K562 (cell line): Measurements from ENCODE around the gene LZTS2. TPM values are rescaled to one million over a fixed set of nuclear protein-coding genes. Genes with fewer than 3 reads are reported as not detected.

Experiments
- ATAC-seq: fragments of 200-7000 bp; cut with Tn5 transposase; 3 replicates; pipeline ENCODE4 v1.9.1; 2020; ENCODE audit warnings: moderate library complexity
- BruUV-seq: library from RNA; stranded (reverse); fragments of 400-500 nt; replicated peaks from 2 replicates; lab custom pipeline; 2021; lab: Mats Ljungman, UMichigan
- CTCF ChIA-PET: fragments of 300-600 bp; formaldehyde crosslinking; extraction: SDS; loops from one replicate; lab custom pipeline; 2021; ENCODE audit warnings: low intra/inter-chr PET ratio; lab: Yijun Ruan, JAX
- POLR2A ChIA-PET: fragments of 300-600, 350-650 bp; sonication (Branson Sonifier 250); formaldehyde crosslinking; extraction: SDS; loops from one replicate; lab custom pipeline; 2021; ENCODE audit warnings: antibody characterized with exemption, inconsistent platforms; lab: Yijun Ruan, JAX
- DNase-seq, 4 experiments: peaks; one replicate each; pipeline versions ENCODE4 v3.0.0 to v3.0.0-alpha.2; 2011 to 2018; ENCODE audit warnings: low spot score in 3 of 4, mixed read lengths in 3 of 4; ENCODE audit errors: extremely low read depth in 1 of 4
- FAIRE-seq: peaks from 2 replicates; lab custom pipeline; 2011; peaks lifted over from hg19 to GRCh38; lab: Jason Lieb, UNC
- H2AFZ ChIP-seq: 2 replicates; pipeline ENCODE4 v1.6.0; 2011; ENCODE audit warnings: low read depth, low read length, control low read depth, inconsistent platforms
- H3K27ac ChIP-seq: fragments of 200-600 bp; 3 replicates; pipeline ENCODE4 v1.8.0; 2011; ENCODE audit warnings: low read depth, mild to moderate bottlenecking, control low read depth, inconsistent platforms, low read length, moderate library complexity, mixed read lengths; ENCODE audit errors: extremely low read depth
- H3K27me3 ChIP-seq, 2 experiments: fragments of 300-600 bp in 1 of 2; 2 replicates in 1 of 2; 3 replicates in 1 of 2; pipeline versions ENCODE4 v1.6.0 to v1.8.0; 2011; ENCODE audit warnings: inconsistent platforms in 2 of 2, low read length in 2 of 2, mild to moderate bottlenecking in 1 of 2, mixed read lengths in 1 of 2, moderate library complexity in 1 of 2; ENCODE audit not compliant: control insufficient read depth in 2 of 2, insufficient read depth in 2 of 2
- H3K36me3 ChIP-seq: fragments of 300-600 bp; 3 replicates; pipeline ENCODE4 v1.8.0; 2011; ENCODE audit warnings: mild to moderate bottlenecking, low read length, inconsistent platforms; ENCODE audit not compliant: control insufficient read depth, insufficient read depth
- H3K4me1 ChIP-seq, 2 experiments: fragments of 200-600 bp in 1 of 2; replicated peaks in 1 of 2; 2 replicates in 1 of 2; 3 replicates in 1 of 2; pipeline versions ENCODE4 v1.5.1 to v1.8.0; 2011; ENCODE audit warnings: inconsistent platforms in 2 of 2, low read length in 2 of 2, mild to moderate bottlenecking in 1 of 2, mixed read lengths in 1 of 2, moderate library complexity in 1 of 2; ENCODE audit not compliant: control insufficient read depth in 2 of 2, insufficient read depth in 2 of 2
- H3K4me2 ChIP-seq: 2 replicates; pipeline ENCODE4 v1.6.1; 2011; ENCODE audit warnings: low read length, control low read depth, inconsistent platforms, mixed read lengths; ENCODE audit not compliant: insufficient read depth
- H3K4me3 ChIP-seq: fragments of 200-600 bp; sonication (generic), shearing (Covaris generic); 2 replicates; pipeline ENCODE4 v1.5.1; 2016; ENCODE audit warnings: control low read depth, inconsistent platforms
- H3K79me2 ChIP-seq: fragments of 200-600 bp; 3 replicates; pipeline ENCODE4 v1.8.0; 2011; ENCODE audit warnings: low read length, inconsistent platforms; ENCODE audit not compliant: control insufficient read depth, insufficient read depth
- H3K9ac ChIP-seq, 2 experiments: 2 replicates each; pipeline versions ENCODE4 v1.6.0 to v1.6.1; 2011; ENCODE audit warnings: low read depth in 2 of 2, low read length in 2 of 2, control low read depth in 1 of 2, inconsistent platforms in 1 of 2, mild to moderate bottlenecking in 1 of 2, mixed read lengths in 1 of 2; ENCODE audit not compliant: insufficient read depth in 1 of 2
- H3K9me1 ChIP-seq: one replicate; pipeline ENCODE4 v1.6.0; 2011; ENCODE audit warnings: inconsistent platforms, mild to moderate bottlenecking, low read length, moderate library complexity; ENCODE audit not compliant: control insufficient read depth, insufficient read depth
- H3K9me3 ChIP-seq: replicated peaks from 2 replicates; pipeline ENCODE4 v1.5.1; 2011; ENCODE audit warnings: low read depth, low read length, inconsistent platforms; ENCODE audit not compliant: control insufficient read depth, insufficient read depth
- H4K20me1 ChIP-seq: replicated peaks from 2 replicates; pipeline ENCODE4 v1.6.1; 2011; ENCODE audit warnings: low read length, inconsistent platforms, mixed read lengths; ENCODE audit not compliant: control insufficient read depth, insufficient read depth
- ATF2 ChIP-seq: sonication (generic); formaldehyde crosslinking; IDR thresholded peaks from 2 replicates; pipeline ENCODE4 v1.8.1; 2022; ENCODE audit warnings: missing genetic modification reagents
- CHAMP1 ChIP-seq: fragments of 450-650 bp; IDR thresholded peaks from 2 replicates; pipeline ENCODE4 v1.6.1; 2016; ENCODE audit warnings: mild to moderate bottlenecking
- FOXO4 ChIP-seq: fragments of 450-650 bp; formaldehyde crosslinking; IDR thresholded peaks from 2 replicates; pipeline ENCODE4 v1.4.0; 2020; ENCODE audit warnings: mild to moderate bottlenecking, moderate library complexity
- HOMEZ ChIP-seq: fragments of 250-450 bp; sonication (Bioruptor Pico); IDR thresholded peaks from 2 replicates; pipeline ENCODE4 v1.4.0; 2020; ENCODE audit warnings: mild to moderate bottlenecking, moderate library complexity
- MED1 ChIP-seq: sonication (generic); formaldehyde crosslinking; IDR thresholded peaks from 2 replicates; pipeline ENCODE4 v1.8.1; 2023; ENCODE audit warnings: missing genetic modification reagents, borderline replicate concordance
- MTA1 ChIP-seq: fragments of 450-650 bp; IDR thresholded peaks from 2 replicates; pipeline ENCODE4 v1.6.1; 2017; ENCODE audit warnings: borderline replicate concordance
- NFRKB ChIP-seq: fragments of 450-650 bp; IDR thresholded peaks from 2 replicates; pipeline ENCODE4 v1.6.1; 2016; ENCODE audit warnings: low read depth
- RFX1 ChIP-seq: fragments of 450-650 bp; IDR thresholded peaks from 2 replicates; pipeline ENCODE4 v1.6.1; 2016; ENCODE audit warnings: mild to moderate bottlenecking, moderate library complexity
- RUNX1 ChIP-seq: sonication (generic); IDR thresholded peaks from 2 replicates; pipeline ENCODE4 v1.6.1; 2016; ENCODE audit warnings: antibody characterized with exemption, low read depth
- SAP30 ChIP-seq: fragments of 200-600 bp; sonication (generic); IDR thresholded peaks from 2 replicates; pipeline ENCODE4 v1.6.1; 2012; ENCODE audit warnings: borderline replicate concordance, low read depth, mild to moderate bottlenecking, moderate library complexity, low read length, control low read depth, inconsistent platforms; ENCODE audit not compliant: insufficient read depth, poor library complexity, severe bottlenecking
- ZNF24 ChIP-seq: fragments of 450-650 bp; IDR thresholded peaks from 2 replicates; pipeline ENCODE4 v1.6.1; 2016
- WGBS: fragments of 100-300 bp; shearing (Covaris generic); methylation state at CpG from one replicate; pipeline ENCODE4 v1.1.6; 2016; ENCODE audit warnings: low coverage, mixed read lengths; ENCODE audit not compliant: insufficient coverage; ENCODE audit errors: missing lambda C conversion rate; 5-methylcytosine and 5-hydroxymethylcytosine counted together
- in situ Hi-C: fragments of 300-500 bp; cut with MboI; formaldehyde crosslinking; loops from 4 replicates; pipeline ENCODE4 v1.15.0; 2018; ENCODE audit warnings: inconsistent platforms, mixed read lengths
- intact Hi-C: fragments of 100-400 bp; cut with micrococcal nuclease; formaldehyde crosslinking; loops from 2 replicates; pipeline ENCODE4 v1.14.2; 2022
- polyA plus RNA-seq, 8 experiments: library from polyadenylated mRNA; depleted of rRNA in 4 of 8; stranded (reverse) in 5 of 8; unstranded in 3 of 8; fragments of >200 nt; fragmentation: Nextera tagmentation in 2 of 8; fragmentation: Illumina TruSeq in 1 of 8; extraction: Ambion mirVana in 2 of 8; extraction: Trizol in 1 of 8; gene quantifications; 2 replicates each; pipeline versions ENCODE4 v1.2.1 to v1.2.3, GENCODE V29; 2011 to 2014; ENCODE audit warnings: inconsistent platforms in 1 of 8, missing spikeins in 1 of 8
- total RNA-seq, 7 experiments: library from RNA; depleted of rRNA in 6 of 7; stranded (reverse); fragments of >200 nt in 6 of 7; fragmentation: Illumina TruSeq in 2 of 7; extraction: Trizol in 2 of 7; gene quantifications; 2 replicates each; pipeline versions ENCODE4 v1.2.1 to v1.2.3, GENCODE V29; 2011 to 2021; ENCODE audit warnings: low replicate concordance in 1 of 7

LZTS2 gene
- total and polyA plus RNA-seq, 9 of the 15 experiments (the other 6 are each of a cell fraction or from before 2014, with no cell fraction given) = 0.23 to 42.5 (median 14.7) TPM

- H3K9ac ChIP-seq = no peak overlapping the region
- no peak for FAIRE-seq
- intact Hi-C loops = no loop called here
- H2AFZ ChIP-seq = no peak overlapping the region
- WGBS = 8% methylated on average over 8 of the region's 11 CpGs
- no peak for DNase-seq
- H3K36me3 ChIP-seq = no peaks in the 10 kb centered on the region
- no peaks in the 10 kb centered on the region for H3K9me3 ChIP-seq
- no peak overlapping the region for H3K4me2 ChIP-seq
- CTCF ChIA-PET = no interaction called here
- H3K79me2 ChIP-seq = no peaks in the 10 kb centered on the region
- H3K27ac ChIP-seq = no peak overlapping the region
- BruUV-seq = no TSS peak
- H3K4me1 ChIP-seq = peaks cover 0 to 13% of the 10 kb centered on the region in 2 experiments; a peak in 3 of 5 replicates
- in situ Hi-C loops = no loop called here
- POLR2A ChIA-PET = no interaction called here
- no peaks in the 10 kb centered on the region for H4K20me1 ChIP-seq
- H3K9me1 ChIP-seq = no peaks in the 10 kb centered on the region
- no peak for ATAC-seq
- H3K27me3 ChIP-seq = no peaks in the 10 kb centered on the region
- TF ChIP-seq MED1 (CRISPR knock-in tag) = no peak
- no peak for TF ChIP-seq CHAMP1
- TF ChIP-seq SAP30 = no peak
- no peak for TF ChIP-seq ZNF24
- no peak for TF ChIP-seq NFRKB
- TF ChIP-seq ATF2 = no peak
- no peak for TF ChIP-seq MTA1
- TF ChIP-seq RFX1 = no peak
- no peak for TF ChIP-seq FOXO4 (CRISPR knock-in tag)
- TF ChIP-seq HOMEZ (CRISPR knock-in tag) = no peak
- no peak for TF ChIP-seq RUNX1
- H3K4me3 ChIP-seq = no peak overlapping the region
Measured at GRCh38 chr10:101021692-101022251, 22.2 kb downstream of the LZTS2 start.
